ENCODE results near the gene CPXM2.

Gene CPXM2

GRCh38 chr10:123766012-123766411 is 125.6 kb downstream of the CPXM2 start:
- no peak for TF ChIP-seq CTCF (IDR thresholded peaks at IDR 0.05)
- H3K36me3 ChIP-seq (ENCODE audit: control insufficient read depth, insufficient read depth, low read length) = no peaks in the 10 kb centered on the region
- H3K4me3 ChIP-seq (ENCODE audit: low read depth, low read length) = no peak overlapping the region
- no peaks in the 10 kb centered on the region for H3K79me2 ChIP-seq
- H3K27ac ChIP-seq = no peak overlapping the region
- no peaks in the 10 kb centered on the region for H3K4me1 ChIP-seq
- H3K4me2 ChIP-seq (ENCODE audit: low read length) = no peak overlapping the region
- no peaks in the 10 kb centered on the region for H3K27me3 ChIP-seq (ENCODE audit: control insufficient read depth, insufficient read depth, low read length)
- no peaks in the 10 kb centered on the region for H3K9me3 ChIP-seq (ENCODE audit: control insufficient read depth, low read length)
- no peak overlapping the region for H3K9ac ChIP-seq
- no peak overlapping the region for H2AFZ ChIP-seq

GRCh38 chr10:123761666-123762230 is 129.9 kb downstream of the CPXM2 start:
- Histone ChIP-seq H3K79me2 (no peaks in the 10 kb centered on the region), H3K4me1 (no peaks in the 10 kb centered on the region), H3K27me3 (ENCODE audit: control insufficient read depth, insufficient read depth, low read length) (peaks cover 3% of the 10 kb centered on the region), H2AFZ (no peak overlapping the region), H3K4me3 (ENCODE audit: low read depth, low read length) (no peak overlapping the region), H3K9ac (no peak overlapping the region), H3K4me2 (ENCODE audit: low read length) (no peak overlapping the region), H3K36me3 (ENCODE audit: control insufficient read depth, insufficient read depth, low read length) (no peaks in the 10 kb centered on the region), H3K9me3 (ENCODE audit: control insufficient read depth, low read length) (no peaks in the 10 kb centered on the region), H3K27ac (no peak overlapping the region)
- TF ChIP-seq CTCF (IDR thresholded peaks at IDR 0.05) = no peak

GRCh38 chr10:123761038-123761428 is 130.6 kb downstream of the CPXM2 start:
- H2AFZ ChIP-seq = no peak overlapping the region

GRCh38 chr10:123760356-123761037 is 131.1 kb downstream of the CPXM2 start:
- H3K4me2 ChIP-seq (ENCODE audit: low read length) = no peak overlapping the region
- no peak overlapping the region for H2AFZ ChIP-seq
- peaks cover 3% of the 10 kb centered on the region for H3K27me3 ChIP-seq (ENCODE audit: control insufficient read depth, insufficient read depth, low read length)
- H3K9ac ChIP-seq = no peak overlapping the region
- H3K4me1 ChIP-seq = no peaks in the 10 kb centered on the region
- H3K27ac ChIP-seq = no peak overlapping the region
- no peaks in the 10 kb centered on the region for H3K79me2 ChIP-seq
- no peaks in the 10 kb centered on the region for H3K9me3 ChIP-seq (ENCODE audit: control insufficient read depth, low read length)
- TF ChIP-seq CTCF (IDR thresholded peaks at IDR 0.05) = no peak
- no peaks in the 10 kb centered on the region for H3K36me3 ChIP-seq (ENCODE audit: control insufficient read depth, insufficient read depth, low read length)
- H3K4me3 ChIP-seq (ENCODE audit: low read depth, low read length) = no peak overlapping the region

More at GRCh38 chr10:123761038-123761428, 130.6 kb downstream of the CPXM2 start:
- H3K79me2 ChIP-seq = no peaks in the 10 kb centered on the region
- no peaks in the 10 kb centered on the region for H3K36me3 ChIP-seq (ENCODE audit: control insufficient read depth, insufficient read depth, low read length)
- no peak overlapping the region for H3K4me2 ChIP-seq (ENCODE audit: low read length)
- H3K4me1 ChIP-seq = no peaks in the 10 kb centered on the region
- TF ChIP-seq CTCF (IDR thresholded peaks at IDR 0.05) = no peak
- no peak overlapping the region for H3K27ac ChIP-seq
- H3K27me3 ChIP-seq (ENCODE audit: control insufficient read depth, insufficient read depth, low read length) = peaks cover 3% of the 10 kb centered on the region
- no peak overlapping the region for H3K4me3 ChIP-seq (ENCODE audit: low read depth, low read length)
- no peaks in the 10 kb centered on the region for H3K9me3 ChIP-seq (ENCODE audit: control insufficient read depth, low read length)
- H3K9ac ChIP-seq = no peak overlapping the region

Measured in parathyroid adenoma (tissue), 2 donors.